ENCODE data around the gene PPA2.

PPA2 gene

GRCh38 chr4:105392858-105393257, 81.0 kb downstream of the PPA2 start:
- DNase-seq (ENCODE audit: low read depth in 2 of 2) = no peak

GRCh38 chr4:105389167-105389566, 84.7 kb downstream of the PPA2 start:
- DNase-seq (ENCODE audit: low read depth in 2 of 2) = no peak

GRCh38 chr4:105387466-105387865, 86.4 kb downstream of the PPA2 start:
- DNase-seq (ENCODE audit: low read depth in 2 of 2) = no peak

- DNase-seq (ENCODE audit: low read depth in 2 of 2) = no peak
Observed at GRCh38 chr4:105386012-105386411, 87.8 kb downstream of the PPA2 start.

- DNase-seq (ENCODE audit: low read depth in 2 of 2) = no peak
Observed at GRCh38 chr4:105374071-105374470, 99.8 kb downstream of the PPA2 start.

DNA sequence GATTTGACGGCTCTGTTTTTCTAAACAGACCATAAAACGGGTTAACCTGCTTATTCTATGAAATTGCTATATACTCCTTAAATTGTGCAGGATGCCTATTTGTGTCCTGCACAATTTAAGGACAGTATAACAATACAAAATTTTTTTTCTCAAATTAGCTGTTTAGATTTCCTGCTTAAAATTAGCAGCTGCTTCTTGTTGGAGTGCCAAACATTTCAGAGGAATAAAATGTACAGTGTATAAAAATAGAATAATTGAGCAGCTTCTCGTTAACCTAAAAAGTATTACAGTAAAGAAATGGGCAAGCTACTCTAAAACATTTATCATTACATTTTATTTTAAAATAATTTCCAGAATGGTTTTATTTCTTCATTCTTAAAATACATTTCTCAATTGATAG, 100.5 kb downstream of the PPA2 start:
- DNase-seq (ENCODE audit: low read depth in 2 of 2) = no peak

GRCh38 chr4:105369988-105370387, 103.9 kb downstream of the PPA2 start:
- no peak for DNase-seq (ENCODE audit: low read depth in 2 of 2)

- no peak for DNase-seq (ENCODE audit: low read depth in 2 of 2)
Observed at GRCh38 chr4:105361053-105361452, 112.8 kb downstream of the PPA2 start.

DNA sequence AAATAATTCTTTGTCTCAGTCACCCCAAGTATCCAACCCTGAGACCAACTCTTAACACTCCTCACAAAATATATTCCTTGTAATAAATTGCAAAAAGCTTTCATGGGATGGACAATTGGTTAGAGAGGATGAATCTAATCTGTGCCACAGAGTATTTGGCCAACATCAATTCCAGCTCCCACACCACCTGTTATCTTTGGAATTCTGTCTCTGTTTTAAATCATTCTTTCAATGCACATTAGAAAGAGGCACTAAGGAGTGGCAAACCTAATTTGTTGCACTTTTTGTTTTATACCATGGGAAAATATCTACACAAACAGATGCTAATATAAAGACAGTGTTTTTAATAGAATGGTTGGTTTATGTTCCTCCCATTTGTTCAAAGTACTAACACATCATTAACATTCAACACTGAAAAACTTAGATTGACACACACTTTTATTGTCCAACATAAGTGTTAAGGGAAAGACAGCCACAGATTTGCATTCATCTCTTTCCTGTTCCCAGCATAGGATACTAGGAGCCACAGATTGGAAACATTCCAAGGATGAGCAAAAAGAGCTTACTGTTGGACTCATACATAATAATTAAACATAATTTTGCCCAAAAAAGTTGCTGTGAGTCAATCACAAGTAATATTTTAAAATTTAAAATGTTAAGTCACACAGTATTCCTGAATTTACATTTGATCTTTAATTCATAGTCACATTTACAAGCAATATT, 116.4 kb downstream of the PPA2 start:
- no peak for DNase-seq (ENCODE audit: low read depth in 2 of 2)

- DNase-seq (ENCODE audit: low read depth in 2 of 2) = no peak
Observed at GRCh38 chr4:105356194-105356593, 117.7 kb downstream of the PPA2 start.

DNA sequence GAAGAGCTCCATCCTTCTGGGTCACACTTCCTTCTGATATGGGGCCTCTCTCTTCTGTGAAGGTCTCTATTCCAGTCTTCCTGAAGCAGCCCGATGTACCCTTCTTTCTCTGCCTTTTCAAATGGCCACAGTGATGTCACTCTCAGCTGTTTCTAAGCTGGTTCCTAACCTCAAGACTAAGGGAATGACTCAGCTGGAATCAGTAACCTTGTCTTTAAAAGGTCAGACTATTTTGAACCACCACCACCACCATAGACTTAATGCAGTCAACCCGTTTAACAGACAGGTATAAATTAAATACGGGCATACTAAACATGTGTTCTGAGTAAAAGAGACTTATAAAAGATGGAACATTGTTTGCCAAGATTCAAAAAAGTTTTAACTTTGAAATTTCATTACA, 121.0 kb downstream of the PPA2 start:
- DNase-seq (ENCODE audit: low read depth in 2 of 2) = no peak

GRCh38 chr4:105351861-105352260, 122.0 kb downstream of the PPA2 start:
- no peak for DNase-seq (ENCODE audit: low read depth in 2 of 2)

- DNase-seq (ENCODE audit: low read depth in 2 of 2) = no peak
Observed at GRCh38 chr4:105350859-105351490, 122.9 kb downstream of the PPA2 start.

DNA sequence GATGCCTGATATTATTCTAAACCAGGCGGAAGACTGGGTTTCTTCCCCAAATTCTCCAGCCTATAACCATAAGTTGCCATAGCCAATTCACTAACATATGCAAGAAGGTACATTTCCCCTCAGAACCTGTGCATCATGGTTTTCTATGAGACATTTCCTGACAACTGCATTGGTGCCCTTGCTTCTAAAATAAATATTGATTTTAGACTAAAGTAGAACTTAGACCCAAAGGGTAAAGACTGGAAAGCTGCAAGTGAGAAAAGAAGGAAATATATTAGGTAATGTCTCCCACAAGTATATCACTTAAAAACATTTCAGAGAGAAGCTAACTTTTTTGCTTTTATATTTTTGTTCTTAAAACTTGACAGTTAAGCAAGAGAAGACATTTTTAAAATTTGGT, 125.1 kb downstream of the PPA2 start:
- no peak for DNase-seq (ENCODE audit: low read depth in 2 of 2)

- no peak for DNase-seq (ENCODE audit: low read depth in 2 of 2)
Observed at GRCh38 chr4:105346869-105347268, 127.0 kb downstream of the PPA2 start.

DNA sequence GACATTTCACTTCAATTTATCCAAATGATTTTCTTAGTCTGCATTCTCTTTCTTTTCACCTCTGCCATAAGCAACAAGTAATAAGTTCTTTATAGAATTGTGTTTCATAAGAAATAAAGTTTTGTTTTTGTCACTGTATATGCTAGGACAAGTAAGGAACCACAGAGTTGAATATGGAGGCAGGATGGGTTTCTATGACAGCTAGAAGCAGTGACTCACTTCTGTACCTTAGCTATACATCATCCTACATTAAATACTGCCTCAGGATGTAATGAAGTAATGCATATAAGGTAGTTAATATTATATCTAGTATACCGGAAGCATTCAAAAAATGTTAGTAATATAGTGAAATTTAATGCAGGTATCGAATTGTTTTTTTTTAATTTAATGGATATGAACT, 128.0 kb downstream of the PPA2 start:
- DNase-seq (ENCODE audit: low read depth in 2 of 2) = no peak

- no peak for DNase-seq (ENCODE audit: low read depth in 2 of 2)
Observed at GRCh38 chr4:105345358-105345757, 128.5 kb downstream of the PPA2 start.

GRCh38 chr4:105344141-105344540, 129.7 kb downstream of the PPA2 start:
- DNase-seq (ENCODE audit: low read depth in 2 of 2) = no peak

- DNase-seq (ENCODE audit: low read depth in 2 of 2) = no peak
Observed at GRCh38 chr4:105343146-105343931, 130.5 kb downstream of the PPA2 start.

- DNase-seq (ENCODE audit: low read depth in 2 of 2) = no peak
Observed at GRCh38 chr4:105329081-105329480, 144.8 kb downstream of the PPA2 start.

DNA sequence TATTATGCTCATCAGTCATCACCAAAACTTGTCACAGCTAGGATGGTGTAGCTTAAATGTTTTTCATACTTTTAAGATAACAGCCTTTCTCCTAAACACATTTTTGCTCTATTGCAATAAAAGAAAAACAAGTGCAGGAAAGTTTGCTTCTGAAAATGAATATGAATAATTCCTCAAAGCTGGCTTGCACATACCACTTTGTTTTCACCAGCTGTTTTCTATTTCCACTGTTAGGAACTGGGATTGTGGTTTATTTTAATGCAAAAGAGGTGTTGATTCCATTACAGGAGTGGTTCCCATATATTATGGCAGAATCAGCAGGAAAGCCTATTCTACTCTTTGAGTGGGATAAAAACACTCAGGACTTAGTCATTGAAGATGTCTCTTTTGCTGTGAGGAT, 145.9 kb downstream of the PPA2 start:
- DNase-seq (ENCODE audit: low read depth in 2 of 2) = no peak

DNA sequence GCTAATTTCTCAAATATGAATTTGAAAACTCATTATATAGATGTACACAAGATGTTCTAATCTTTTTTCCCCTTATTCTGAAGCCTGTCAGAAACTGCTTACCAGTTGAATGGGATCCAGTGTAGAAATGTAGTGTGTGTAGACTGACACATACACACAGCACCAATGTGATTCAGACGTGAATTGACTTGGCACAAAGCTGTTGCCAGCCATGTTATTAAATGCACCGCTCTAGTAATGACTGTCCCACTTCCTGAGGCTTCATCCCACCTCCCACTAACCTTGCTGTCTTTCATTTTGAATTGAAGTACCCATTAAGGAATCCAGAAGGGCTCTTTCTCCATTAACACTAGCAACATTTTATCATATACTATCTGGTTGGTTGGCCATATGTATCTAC, 146.6 kb downstream of the PPA2 start:
- DNase-seq (ENCODE audit: low read depth in 2 of 2) = no peak

All from stimulated activated CD8-positive, alpha-beta memory T cell treated with anti-CD3 and anti-CD28 coated beads, Interleukin-2, amount 100 ng/mL, for 1 hour (primary cell).